ENCODE measurements around the gene ARID1B.

DNA sequence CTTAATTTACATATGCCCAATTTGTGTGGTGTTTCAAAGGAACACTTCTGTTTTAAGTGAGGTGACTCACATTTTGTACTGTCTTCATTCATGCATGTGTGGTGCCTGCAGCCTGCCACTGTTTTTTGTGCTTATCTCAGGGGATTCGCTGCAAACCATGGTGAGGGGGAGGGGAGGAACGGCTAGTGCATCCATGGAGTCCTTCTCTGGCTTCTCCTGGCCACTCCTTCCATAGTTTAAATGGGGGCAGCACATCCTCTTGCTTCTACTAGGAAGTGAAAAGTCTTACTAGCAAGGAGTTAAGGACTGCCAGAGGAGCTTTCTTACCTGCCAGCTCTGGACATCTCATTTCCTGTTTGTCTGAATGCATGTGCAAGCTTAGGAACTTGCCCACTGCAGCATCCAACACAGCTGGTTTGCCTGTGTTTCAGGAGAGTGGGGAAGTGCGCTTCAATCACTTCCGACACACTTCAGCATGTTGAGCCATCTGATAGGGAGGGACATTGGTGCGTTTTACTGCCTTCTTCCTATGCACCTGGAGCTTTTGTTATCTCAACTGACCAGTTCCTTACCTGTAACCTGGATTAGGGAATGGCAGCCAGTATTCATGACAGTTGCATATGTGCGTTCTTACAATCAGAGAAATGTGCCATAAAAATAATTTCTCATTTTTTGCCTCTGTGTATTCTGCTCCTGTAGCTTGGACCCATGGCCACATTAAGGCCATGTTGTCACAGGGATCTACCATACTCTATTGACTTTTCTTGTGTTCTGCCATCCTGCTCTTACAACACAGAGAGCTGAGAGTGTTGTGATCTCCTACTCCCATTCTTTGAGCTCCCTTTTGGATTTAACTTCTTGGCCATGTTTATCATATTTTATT lies 211.3 kb downstream of the ARID1B start:
- TF ChIP-seq CTCF (conservative IDR thresholded peaks at IDR 0.05; ENCODE audit: low read depth, low read length) = no peak
- TF ChIP-seq EZH2phosphoT487 (IDR thresholded peaks at IDR 0.05; ENCODE audit: borderline replicate concordance, low read length) = no peak
